RWPE1 (cell line): ENCODE data around the gene ADGRG3.

Experiments used
- CTCF ChIA-PET: fragments of 350-600 bp; sonication (Branson Sonifier 250); formaldehyde crosslinking; extraction: SDS; loops from one replicate; lab custom pipeline; 2021; lab: Yijun Ruan, JAX
- POLR2A ChIA-PET: fragments of 400-600 bp; formaldehyde crosslinking; extraction: SDS; loops from one replicate; lab custom pipeline; 2020; ENCODE audit warnings: antibody characterized with exemption; ENCODE audit not compliant: low non-redundant PET; lab: Yijun Ruan, JAX
- DNase-seq: peaks from one replicate; pipeline ENCODE4 v3.0.0; 2012; ENCODE audit warnings: low spot score
- H3K27ac ChIP-seq: fragments of 450-650 bp; 2 replicates; pipeline ENCODE4 v1.5.1; 2017
- TF ChIP-seq, protein P1 (sequence below): fragments of 450-650 bp; conservative IDR thresholded peaks from 2 replicates; pipeline ENCODE4 v1.5.1; 2017; ENCODE audit warnings: low read depth, mild to moderate bottlenecking

ADGRG3 gene

GRCh38 chr16:57724531-57724930 is 56.4 kb downstream of the ADGRG3 start:
- ChIA-PET CTCF (interaction anchor here (0.5 kb wide), 1 partner anchor 655 kb away, joined by 4 read pairs; no protein-coding TSS in a partner anchor), POLR2A (no interaction called here)
- DNase-seq: no peak
- H3K27ac ChIP-seq: no peak overlapping the region
- TF ChIP-seq, protein P1, sequence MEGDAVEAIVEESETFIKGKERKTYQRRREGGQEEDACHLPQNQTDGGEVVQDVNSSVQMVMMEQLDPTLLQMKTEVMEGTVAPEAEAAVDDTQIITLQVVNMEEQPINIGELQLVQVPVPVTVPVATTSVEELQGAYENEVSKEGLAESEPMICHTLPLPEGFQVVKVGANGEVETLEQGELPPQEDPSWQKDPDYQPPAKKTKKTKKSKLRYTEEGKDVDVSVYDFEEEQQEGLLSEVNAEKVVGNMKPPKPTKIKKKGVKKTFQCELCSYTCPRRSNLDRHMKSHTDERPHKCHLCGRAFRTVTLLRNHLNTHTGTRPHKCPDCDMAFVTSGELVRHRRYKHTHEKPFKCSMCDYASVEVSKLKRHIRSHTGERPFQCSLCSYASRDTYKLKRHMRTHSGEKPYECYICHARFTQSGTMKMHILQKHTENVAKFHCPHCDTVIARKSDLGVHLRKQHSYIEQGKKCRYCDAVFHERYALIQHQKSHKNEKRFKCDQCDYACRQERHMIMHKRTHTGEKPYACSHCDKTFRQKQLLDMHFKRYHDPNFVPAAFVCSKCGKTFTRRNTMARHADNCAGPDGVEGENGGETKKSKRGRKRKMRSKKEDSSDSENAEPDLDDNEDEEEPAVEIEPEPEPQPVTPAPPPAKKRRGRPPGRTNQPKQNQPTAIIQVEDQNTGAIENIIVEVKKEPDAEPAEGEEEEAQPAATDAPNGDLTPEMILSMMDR: no peak

GRCh38 chr16:57725151-57725550 is 57.0 kb downstream of the ADGRG3 start:
- H3K27ac ChIP-seq: no peak overlapping the region
- DNase-seq: no peak
- ChIA-PET POLR2A (no interaction called here), CTCF (no interaction called here)
- TF ChIP-seq, protein P1: no peak

- no peak for DNase-seq
- TF ChIP-seq, protein P1: no peak
- H3K27ac ChIP-seq: no peak overlapping the region
- POLR2A ChIA-PET: no interaction called here
- CTCF ChIA-PET: interaction anchor here (1.2 kb wide), 1 partner anchor 149 kb away, joined by 3 read pairs; no protein-coding TSS in a partner anchor
These were observed 57.4 kb downstream of the ADGRG3 start for GRCh38 chr16:57725554-57725953.

GRCh38 chr16:57725976-57726375 is 57.9 kb downstream of the ADGRG3 start:
- POLR2A ChIA-PET: no interaction called here

DNA sequence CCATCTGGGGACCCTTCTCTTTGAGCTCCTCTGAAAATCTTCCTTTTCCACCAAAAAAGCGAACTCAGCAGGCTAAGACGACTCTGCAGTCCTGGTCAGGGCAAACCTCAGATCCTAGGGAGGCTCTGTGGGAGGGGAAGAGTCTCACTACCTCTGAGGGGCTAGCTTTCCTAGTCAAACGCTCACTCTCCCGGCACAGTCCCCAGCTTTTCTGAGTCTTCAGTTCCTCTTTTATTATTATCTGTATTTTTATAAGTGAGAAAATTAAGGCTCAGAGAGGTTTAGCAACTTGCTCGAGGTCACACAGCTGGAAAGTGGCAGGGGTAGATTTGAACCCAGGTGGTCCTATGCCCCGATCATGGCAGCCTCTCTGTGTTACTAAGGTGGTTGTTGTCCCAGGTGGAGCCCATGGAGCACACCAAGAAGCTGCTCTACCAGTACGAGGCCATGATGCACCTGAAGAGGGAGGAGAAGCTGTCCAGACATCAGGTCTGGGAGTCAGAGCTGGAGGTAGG is 58.4 kb downstream of the ADGRG3 start:
- no peak for DNase-seq
- H3K27ac ChIP-seq: no peak overlapping the region
- ChIA-PET CTCF (interaction anchor here (1.2 kb wide), 1 partner anchor 150 kb away, joined by 3 read pairs; no protein-coding TSS in a partner anchor), POLR2A (no interaction called here)
- TF ChIP-seq, protein P1: no peak

More at GRCh38 chr16:57725976-57726375, 57.9 kb downstream of the ADGRG3 start:
- CTCF ChIA-PET: interaction anchor here (1.2 kb wide), 1 partner anchor 149 kb away, joined by 3 read pairs; no protein-coding TSS in a partner anchor
- TF ChIP-seq, protein P1: no peak
- DNase-seq: no peak
- no peak overlapping the region for H3K27ac ChIP-seq

DNA sequence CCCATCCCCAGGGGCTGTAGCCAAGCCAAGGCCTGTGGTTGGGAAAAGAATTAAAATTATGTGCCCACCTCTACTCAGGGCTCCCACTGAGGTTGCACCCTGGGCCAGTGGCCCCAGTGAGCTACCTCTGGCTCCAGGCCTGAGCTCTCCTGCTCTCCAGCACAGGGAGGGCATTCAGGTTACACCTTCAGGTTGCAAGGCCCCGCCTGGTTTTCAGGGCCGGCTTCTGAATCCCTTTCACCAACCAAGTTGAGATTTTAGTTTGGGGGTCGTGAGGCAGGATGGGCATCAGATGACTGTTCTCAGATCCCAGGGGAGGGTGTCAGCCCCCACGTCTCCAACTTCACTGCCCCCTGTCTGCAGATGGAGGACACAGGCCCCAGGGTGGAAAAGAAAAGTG is 59.5 kb downstream of the ADGRG3 start:
- no peak for DNase-seq
- H3K27ac ChIP-seq: no peak overlapping the region
- ChIA-PET CTCF (no interaction called here), POLR2A (no interaction called here)
- TF ChIP-seq, protein P1: no peak
